Cardiac fibroblast (primary cell): Measurements from ENCODE around the gene AP1AR.
"Not testable (repeated sequence)": the region's sequence is repeated elsewhere in the genome, so short reads cannot be mapped to it uniquely, and the experiment has no call there.

Source experiments
- DNase-seq, 2 donors: peaks; one replicate each; pipeline versions ENCODE4 v3.0.0 to v3.0.0-alpha.2; 2010; ENCODE audit warnings: low read depth in 2 of 2
- H3K4me3 ChIP-seq, 2 donors: replicated peaks in 1 of 2; 1 replicate in 1 of 2; 2 replicates in 1 of 2; pipeline ENCODE4 v1.5.1; 2011; ENCODE audit warnings: low read depth in 2 of 2, low read length in 2 of 2, mild to moderate bottlenecking in 2 of 2, moderate library complexity in 1 of 2
- TF ChIP-seq, protein P1 (sequence below): IDR thresholded peaks from one replicate; pipeline ENCODE4 v1.5.1; 2011; ENCODE audit warnings: low read depth, mild to moderate bottlenecking, low read length, inconsistent platforms

Gene AP1AR

DNA sequence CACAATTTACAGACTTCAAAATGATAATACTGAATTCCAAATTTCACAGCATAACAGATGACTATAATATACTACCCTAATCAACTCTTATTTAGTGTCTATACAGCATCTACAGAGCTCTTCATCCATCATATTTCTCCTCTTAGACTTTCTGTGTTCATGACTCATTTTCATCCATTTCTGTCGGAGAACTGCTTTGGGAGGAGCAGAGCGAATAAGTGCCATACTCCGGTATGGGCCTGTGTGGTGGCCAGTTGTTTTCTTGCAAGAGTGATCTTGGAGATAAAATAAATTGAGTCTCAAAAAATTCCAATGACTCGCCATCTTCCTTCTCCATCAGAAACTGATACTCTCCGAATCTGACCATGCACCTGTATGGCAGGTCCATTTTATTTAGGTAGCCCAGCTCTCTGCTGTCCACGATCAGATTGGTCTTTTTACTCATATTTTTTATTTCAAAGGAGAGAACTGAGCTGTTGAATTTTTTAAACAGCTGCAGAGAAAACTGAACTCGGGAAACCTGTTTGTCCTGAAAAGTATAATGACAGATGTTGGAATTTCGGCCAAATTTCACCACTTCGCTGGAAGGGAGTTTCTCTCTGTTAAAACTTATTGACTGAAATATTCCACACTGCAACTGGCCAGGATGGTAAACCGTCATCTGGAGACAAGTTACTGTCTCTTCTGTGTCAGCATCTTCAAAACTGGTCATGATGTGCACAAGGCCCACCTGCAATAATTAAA is 46.3 kb downstream of the AP1AR start:
- TF ChIP-seq, protein P1, sequence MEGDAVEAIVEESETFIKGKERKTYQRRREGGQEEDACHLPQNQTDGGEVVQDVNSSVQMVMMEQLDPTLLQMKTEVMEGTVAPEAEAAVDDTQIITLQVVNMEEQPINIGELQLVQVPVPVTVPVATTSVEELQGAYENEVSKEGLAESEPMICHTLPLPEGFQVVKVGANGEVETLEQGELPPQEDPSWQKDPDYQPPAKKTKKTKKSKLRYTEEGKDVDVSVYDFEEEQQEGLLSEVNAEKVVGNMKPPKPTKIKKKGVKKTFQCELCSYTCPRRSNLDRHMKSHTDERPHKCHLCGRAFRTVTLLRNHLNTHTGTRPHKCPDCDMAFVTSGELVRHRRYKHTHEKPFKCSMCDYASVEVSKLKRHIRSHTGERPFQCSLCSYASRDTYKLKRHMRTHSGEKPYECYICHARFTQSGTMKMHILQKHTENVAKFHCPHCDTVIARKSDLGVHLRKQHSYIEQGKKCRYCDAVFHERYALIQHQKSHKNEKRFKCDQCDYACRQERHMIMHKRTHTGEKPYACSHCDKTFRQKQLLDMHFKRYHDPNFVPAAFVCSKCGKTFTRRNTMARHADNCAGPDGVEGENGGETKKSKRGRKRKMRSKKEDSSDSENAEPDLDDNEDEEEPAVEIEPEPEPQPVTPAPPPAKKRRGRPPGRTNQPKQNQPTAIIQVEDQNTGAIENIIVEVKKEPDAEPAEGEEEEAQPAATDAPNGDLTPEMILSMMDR: no peak
- DNase-seq: no peak
- no peak overlapping the region for H3K4me3 ChIP-seq

GRCh38 chr4:112279025-112279881 is 47.7 kb downstream of the AP1AR start:
- DNase-seq: no peak
- no peak overlapping the region for H3K4me3 ChIP-seq
- TF ChIP-seq, protein P1: no peak

- H3K4me3 ChIP-seq: no peak overlapping the region
- no peak for DNase-seq
- TF ChIP-seq, protein P1: no peak
Measured at GRCh38 chr4:112279882-112280315, 48.3 kb downstream of the AP1AR start.

DNA sequence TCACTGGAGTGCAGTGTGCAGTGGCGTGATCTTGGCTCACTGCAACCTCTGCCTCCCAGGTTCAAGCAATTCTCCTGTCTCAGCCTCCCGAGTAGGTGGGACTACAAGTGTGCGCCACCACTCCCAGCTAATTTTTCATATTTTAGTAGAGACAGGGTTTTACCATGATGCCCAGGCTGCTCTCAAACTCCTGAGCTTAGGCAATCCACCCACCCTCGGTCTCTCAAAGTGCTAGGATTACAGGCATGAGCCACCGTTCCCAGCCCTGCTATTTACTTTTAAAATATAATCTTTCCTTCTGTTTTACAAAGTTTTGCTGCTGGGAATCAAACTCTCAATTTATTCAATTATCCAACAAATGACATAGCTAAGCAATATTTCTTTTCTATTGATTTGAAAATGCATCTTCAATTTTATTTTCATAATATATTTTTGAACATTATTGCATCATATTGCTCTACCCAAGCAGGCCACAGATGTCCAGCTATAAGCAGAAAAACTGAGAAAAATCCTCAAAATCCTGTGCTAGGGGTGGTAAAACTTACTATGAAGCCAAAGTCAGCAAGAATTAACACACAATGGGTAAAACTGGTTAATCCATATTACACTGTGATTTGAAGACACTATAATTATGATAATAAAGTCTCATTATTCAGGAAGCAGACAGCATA is 48.9 kb downstream of the AP1AR start:
- TF ChIP-seq, protein P1: no peak

GRCh38 chr4:112281895-112282398 is 50.4 kb downstream of the AP1AR start:
- not testable (repeated sequence) for DNase-seq, H3K4me3 ChIP-seq

More for the DNA sequence above, 48.9 kb downstream of the AP1AR start:
- no peak overlapping the region for H3K4me3 ChIP-seq
- no peak for DNase-seq

GRCh38 chr4:112282860-112283667 is 51.5 kb downstream of the AP1AR start:
- no peak overlapping the region for H3K4me3 ChIP-seq
- TF ChIP-seq, protein P1: no peak
- DNase-seq: no peak
